Activated naive CD8-positive, alpha-beta T cell treated with anti-CD3 and anti-CD28 coated beads for 36 hours (primary cell): Measurements from ENCODE around the gene MUC2. TPM values are rescaled to one million over a fixed set of nuclear protein-coding genes. Genes with fewer than 3 reads are reported as not detected.

Source experiments
- DNase-seq: peaks from one replicate; pipeline ENCODE4 v3.0.0; 2021
- H3K27ac Mint-ChIP-seq: one replicate; pipeline ENCODE4 v1.8.0; 2022; ENCODE audit warnings: mild to moderate bottlenecking, moderate library complexity, mixed read lengths
- H3K27me3 Mint-ChIP-seq: one replicate; pipeline ENCODE4 v1.8.0; 2022; ENCODE audit warnings: mild to moderate bottlenecking, mixed read lengths
- H3K36me3 Mint-ChIP-seq: one replicate; pipeline ENCODE4 v1.8.0; 2021; ENCODE audit warnings: mild to moderate bottlenecking, mixed read lengths
- H3K4me1 Mint-ChIP-seq: one replicate; pipeline ENCODE4 v1.8.0; 2021; ENCODE audit warnings: mixed read lengths
- H3K4me3 Mint-ChIP-seq: one replicate; pipeline ENCODE4 v1.8.0; 2022; ENCODE audit warnings: mild to moderate bottlenecking, moderate library complexity, mixed read lengths
- H3K9me3 Mint-ChIP-seq: one replicate; pipeline ENCODE4 v1.8.0; 2022; ENCODE audit warnings: mixed read lengths
- total RNA-seq, 2 experiments: library from RNA; stranded (reverse); gene quantifications; one replicate each; pipeline ENCODE4 v1.2.3, GENCODE V29; 2021

MUC2 gene
- total RNA-seq, 2 experiments from 2014 or later = not detected

DNA sequence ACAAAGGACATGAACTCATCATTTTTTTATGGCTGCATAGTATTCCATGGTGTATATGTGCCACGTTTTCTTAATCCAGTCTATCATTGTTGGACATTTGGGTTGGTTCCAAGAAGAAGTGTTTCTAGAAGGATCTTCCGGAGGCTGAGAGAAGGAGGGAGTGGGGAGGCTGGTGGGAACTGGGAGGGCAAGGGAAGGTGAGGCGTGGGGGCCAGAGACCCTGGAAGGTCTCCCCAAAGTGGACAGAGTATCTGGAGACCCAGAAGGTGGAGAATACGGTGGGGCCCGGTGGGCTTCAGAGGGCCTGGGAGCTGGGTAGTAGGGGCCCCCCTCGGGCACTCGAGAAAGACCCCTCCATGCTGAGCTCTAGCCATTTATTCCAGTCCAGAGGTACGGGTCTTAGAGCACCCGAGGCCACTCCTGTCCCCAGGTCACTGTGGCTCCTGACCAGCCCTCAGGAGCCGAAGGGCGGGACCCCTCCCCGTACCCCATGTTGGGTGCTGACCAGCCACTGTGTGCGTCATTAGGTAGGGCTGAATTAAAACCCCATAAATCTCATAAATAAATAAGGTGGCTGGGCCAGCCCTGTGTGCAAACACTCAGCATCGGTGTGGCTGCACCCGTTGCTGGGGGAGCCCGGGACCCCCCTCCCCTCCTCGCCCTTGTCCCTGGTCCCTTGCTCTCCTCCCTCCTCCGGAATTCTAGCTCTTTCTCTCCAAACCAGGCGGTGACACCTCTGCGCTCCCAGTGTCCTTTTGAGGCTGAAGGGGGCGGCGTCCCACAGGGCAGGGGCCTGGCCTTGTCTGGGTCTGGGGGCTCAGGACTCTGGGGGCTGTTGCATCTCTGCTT is 44.3 kb downstream of the MUC2 start:
- no peaks in the 10 kb centered on the region for H3K9me3 Mint-ChIP-seq
- no peak for DNase-seq
- no peaks in the 10 kb centered on the region for H3K4me1 Mint-ChIP-seq
- H3K36me3 Mint-ChIP-seq = no peaks in the 10 kb centered on the region
- peaks cover 4% of the 10 kb centered on the region for H3K27me3 Mint-ChIP-seq
- H3K27ac Mint-ChIP-seq = no peak overlapping the region
- H3K4me3 Mint-ChIP-seq = no peak overlapping the region

DNA sequence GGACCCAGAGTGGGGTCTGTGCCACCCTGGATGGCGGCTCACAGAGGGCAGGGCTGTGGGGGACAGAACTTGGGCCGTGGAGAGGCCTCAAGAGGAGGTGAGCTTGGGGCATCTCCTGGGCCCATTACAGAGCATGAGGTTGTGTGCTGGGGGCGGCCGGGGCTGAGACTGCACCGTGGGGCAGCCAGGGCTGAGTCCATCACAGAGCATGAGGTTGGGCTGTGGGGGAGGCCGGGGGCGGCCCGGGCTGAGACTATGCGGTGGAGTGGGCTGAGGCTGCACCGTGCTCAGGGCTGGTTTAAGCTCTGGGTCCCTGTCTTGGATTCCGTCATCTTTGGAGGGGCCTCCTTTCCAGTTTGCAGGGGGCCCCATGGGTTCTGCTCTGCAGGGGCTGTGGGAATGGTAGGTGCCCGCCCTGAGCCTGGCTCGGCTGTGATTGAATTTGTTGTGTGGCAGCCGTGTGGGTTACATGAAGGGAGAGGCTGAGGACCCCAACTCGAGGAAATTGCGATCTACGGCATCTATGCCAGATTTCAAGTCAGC is 45.0 kb downstream of the MUC2 start:
- peaks cover 8% of the 10 kb centered on the region for H3K27me3 Mint-ChIP-seq

DNA sequence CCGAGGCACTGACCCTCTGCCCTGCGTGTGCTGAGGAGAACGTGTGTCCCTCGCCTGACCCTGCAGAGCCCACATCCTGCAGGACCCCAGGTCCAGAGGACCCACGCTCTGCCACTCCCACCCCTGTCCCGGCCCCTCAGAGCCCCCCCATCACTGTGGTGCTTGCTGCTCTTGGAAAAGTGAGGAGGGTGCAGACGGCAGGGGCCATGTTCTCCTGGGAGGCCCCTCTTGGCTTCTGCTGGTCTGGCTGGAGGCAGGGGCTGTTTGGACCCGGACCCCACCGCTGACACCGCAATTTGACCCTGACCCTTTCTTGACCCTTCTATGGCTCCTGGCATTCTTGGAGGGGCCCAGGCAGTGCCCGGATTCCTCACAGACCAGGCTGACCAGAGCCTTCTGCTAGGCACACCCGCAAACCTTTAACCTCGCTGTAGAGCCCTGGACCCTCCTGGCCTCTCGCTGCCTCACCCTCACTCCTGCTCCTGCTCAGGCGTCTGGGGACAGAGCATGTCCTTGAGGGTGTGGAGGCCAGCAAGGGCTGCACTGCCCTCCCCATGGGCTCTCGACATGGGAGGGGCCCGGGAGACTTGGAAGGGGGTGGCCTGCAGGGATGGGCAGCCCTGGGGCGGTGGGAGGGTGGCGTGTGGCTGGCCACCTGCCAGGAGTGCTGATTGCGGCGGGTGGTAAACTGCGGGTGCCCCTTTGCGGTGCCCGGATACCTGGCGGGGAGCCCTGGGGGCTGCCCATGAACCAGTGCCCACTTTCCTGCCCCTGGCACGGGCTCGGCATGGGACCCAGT is 46.1 kb downstream of the MUC2 start:
- H3K27me3 Mint-ChIP-seq = peaks cover 13% of the 10 kb centered on the region
- no peaks in the 10 kb centered on the region for H3K4me1 Mint-ChIP-seq
- no peak overlapping the region for H3K27ac Mint-ChIP-seq
- H3K9me3 Mint-ChIP-seq = peaks cover 4% of the 10 kb centered on the region
- peaks cover 2% of the 10 kb centered on the region for H3K36me3 Mint-ChIP-seq
- no peak overlapping the region for H3K4me3 Mint-ChIP-seq
- DNase-seq = no peak

More for the DNA sequence above, 45.0 kb downstream of the MUC2 start:
- H3K4me1 Mint-ChIP-seq = no peaks in the 10 kb centered on the region
- DNase-seq = no peak
- H3K27ac Mint-ChIP-seq = no peak overlapping the region
- H3K36me3 Mint-ChIP-seq = peaks cover 2% of the 10 kb centered on the region
- H3K9me3 Mint-ChIP-seq = peaks cover 4% of the 10 kb centered on the region
- no peak overlapping the region for H3K4me3 Mint-ChIP-seq

DNA sequence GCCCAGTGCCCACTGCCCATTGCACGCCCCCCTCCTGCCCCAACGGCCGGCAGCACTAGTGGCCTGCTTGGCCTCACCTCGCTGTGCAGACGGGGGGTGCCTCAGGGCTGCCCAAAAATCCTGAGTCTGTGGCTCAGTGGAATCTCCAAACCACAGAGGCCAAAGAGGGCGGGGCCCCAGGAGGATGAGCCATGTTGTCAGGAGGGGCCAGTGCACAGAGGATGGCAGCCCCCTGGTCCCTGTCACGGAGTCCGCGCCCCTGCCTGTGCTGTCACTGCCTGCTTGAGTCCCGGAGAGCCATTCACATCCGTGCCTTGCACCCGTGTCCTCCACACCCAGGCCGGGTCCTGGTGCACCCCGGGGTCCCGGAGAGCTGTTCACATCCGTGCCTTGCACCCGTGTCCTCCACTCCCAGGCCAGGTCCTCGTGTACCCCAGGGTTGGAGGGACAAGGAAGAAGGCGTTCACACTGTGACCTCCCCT is 46.7 kb downstream of the MUC2 start:
- Mint-ChIP-seq H3K9me3 (peaks cover 4% of the 10 kb centered on the region), H3K36me3 (peaks cover 2% of the 10 kb centered on the region), H3K4me3 (no peak overlapping the region), H3K27ac (no peak overlapping the region), H3K4me1 (no peaks in the 10 kb centered on the region), H3K27me3 (peaks cover 13% of the 10 kb centered on the region)
- DNase-seq = no peak

DNA sequence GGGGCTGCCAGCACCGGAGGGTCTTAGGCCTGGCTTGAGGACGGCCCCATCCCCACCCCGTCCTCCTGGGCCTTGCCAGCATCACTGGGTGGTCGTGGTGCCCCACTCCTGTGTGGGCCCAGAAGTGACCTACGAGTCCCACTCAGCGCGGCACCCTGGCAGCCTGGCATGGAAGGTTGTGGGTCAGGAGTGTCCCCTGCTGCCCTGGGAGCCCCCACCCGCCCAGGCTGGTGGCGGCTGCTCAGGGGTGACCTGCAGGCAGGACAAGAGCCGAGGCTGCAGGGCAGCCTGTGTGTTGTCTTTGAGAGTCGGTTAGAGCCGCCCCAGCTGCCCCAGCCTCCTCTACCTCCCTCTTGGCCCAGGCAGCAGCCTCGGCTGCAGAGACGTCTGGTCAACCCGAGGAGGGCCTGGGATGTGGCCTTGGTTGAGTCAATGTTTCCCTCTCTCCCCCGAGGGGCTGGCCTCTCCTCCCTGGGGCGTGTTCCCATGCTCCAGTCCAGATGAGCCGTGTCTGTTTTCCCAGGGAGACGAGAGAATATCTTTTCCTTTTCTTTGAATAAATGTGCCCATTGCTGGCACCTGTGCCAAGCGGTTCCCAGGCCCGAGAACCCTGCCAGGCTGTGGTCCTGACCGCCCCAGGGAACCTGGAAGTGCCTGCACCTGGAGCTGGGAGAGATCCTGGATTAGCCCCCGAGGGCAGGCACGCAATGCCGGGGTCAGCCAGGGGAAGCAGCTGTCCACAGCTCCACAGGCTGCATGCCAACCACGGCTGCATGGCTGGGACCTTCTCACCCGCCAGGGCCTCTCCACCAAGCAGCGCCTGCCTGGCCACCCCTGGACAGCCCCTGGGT is 47.4 kb downstream of the MUC2 start:
- Mint-ChIP-seq H3K4me1 (no peaks in the 10 kb centered on the region), H3K27ac (no peak overlapping the region), H3K9me3 (peaks cover 4% of the 10 kb centered on the region), H3K4me3 (no peak overlapping the region), H3K27me3 (peaks cover 13% of the 10 kb centered on the region), H3K36me3 (peaks cover 2% of the 10 kb centered on the region)
- no peak for DNase-seq

DNA sequence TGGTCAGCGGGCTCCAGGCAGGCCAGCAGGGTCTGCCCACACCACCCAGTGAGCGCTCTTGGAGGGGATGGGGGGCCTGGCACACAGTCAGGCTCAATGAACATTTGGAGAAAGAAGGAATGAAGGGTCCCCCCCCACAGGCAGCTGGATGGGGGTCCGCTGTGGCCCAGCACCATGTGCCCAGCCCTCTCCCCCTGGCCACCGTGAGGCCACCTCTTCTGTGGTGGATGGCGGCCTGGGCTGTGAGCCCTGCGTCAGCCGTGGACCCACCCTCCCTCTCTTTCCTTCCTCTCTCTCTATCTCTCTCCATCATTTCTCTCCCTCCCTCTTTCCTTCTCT is 48.0 kb downstream of the MUC2 start:
- peaks cover 2% of the 10 kb centered on the region for H3K36me3 Mint-ChIP-seq
- peaks cover 4% of the 10 kb centered on the region for H3K9me3 Mint-ChIP-seq
- no peaks in the 10 kb centered on the region for H3K4me1 Mint-ChIP-seq
- no peak overlapping the region for H3K27ac Mint-ChIP-seq
- peaks cover 13% of the 10 kb centered on the region for H3K27me3 Mint-ChIP-seq
- H3K4me3 Mint-ChIP-seq = no peak overlapping the region
- no peak for DNase-seq

DNA sequence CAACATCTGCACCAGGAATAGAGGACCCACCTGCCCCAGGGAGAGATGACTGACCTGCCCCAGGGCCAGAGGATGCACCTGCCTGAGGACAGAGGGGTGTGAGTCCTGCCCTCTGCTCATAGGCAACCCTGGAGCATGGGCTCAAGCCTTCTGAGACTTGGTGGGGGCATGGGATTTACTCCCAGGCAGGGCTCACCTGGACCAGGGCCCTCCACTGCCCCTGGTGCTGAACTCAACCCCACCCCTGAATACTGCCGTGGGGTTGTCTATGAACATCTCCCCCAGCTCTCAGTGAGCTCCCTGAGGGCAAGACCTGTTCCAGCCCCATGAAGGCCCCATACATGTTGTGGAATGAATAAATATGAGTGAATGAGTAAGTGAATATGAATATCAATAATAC is 49.3 kb downstream of the MUC2 start:
- H3K4me1 Mint-ChIP-seq = no peaks in the 10 kb centered on the region

More for the DNA sequence above, 49.3 kb downstream of the MUC2 start:
- H3K4me3 Mint-ChIP-seq = no peak overlapping the region
- no peak overlapping the region for H3K27ac Mint-ChIP-seq
- no peak for DNase-seq
- H3K9me3 Mint-ChIP-seq = peaks cover 4% of the 10 kb centered on the region
- peaks cover 8% of the 10 kb centered on the region for H3K27me3 Mint-ChIP-seq
- H3K36me3 Mint-ChIP-seq = peaks cover 2% of the 10 kb centered on the region

Other genes with a start within 250 kb of the MUC2 start
- 1 to 10 TPM in 1 of 2 experiments, under 1 TPM in 1; 0.76 to 1.1 TPM for gene CRACR2B, start 247.0 kb upstream of the MUC2 start, total RNA-seq
- 10 to 100 TPM; 47.3 to 51.1 TPM for gene CD151, start 241.9 kb upstream of the MUC2 start, total RNA-seq
- 100 to 1,000 TPM; 121 to 134 TPM for gene POLR2L, start 232.3 kb upstream of the MUC2 start, total RNA-seq
- gene TSPAN4, start 232.0 kb upstream of the MUC2 start, total RNA-seq = 10 to 100 TPM; 12.8 to 16.2 TPM
- gene CHID1, start 164.1 kb upstream of the MUC2 start, total RNA-seq = 10 to 100 TPM; 73.1 to 81.6 TPM
- gene AP2A2, start 149.0 kb upstream of the MUC2 start, total RNA-seq = 10 to 100 TPM; 26.3 to 30.3 TPM
- gene MUC6, start 38.2 kb upstream of the MUC2 start, total RNA-seq = not detected
- not detected for gene MUC5AC, start 83.1 kb downstream of the MUC2 start, total RNA-seq
- gene MUC5B, start 148.2 kb downstream of the MUC2 start, total RNA-seq = not detected
- 10 to 100 TPM; 32.8 to 36.0 TPM for gene TOLLIP, start 234.8 kb downstream of the MUC2 start, total RNA-seq